Smooth muscle cell (in vitro differentiated cells): ENCODE measurements around the gene ROBO4. TPM values are rescaled to one million over a fixed set of nuclear protein-coding genes. Genes with fewer than 3 reads are reported as not detected.

ENCODE experiments used
- DNase-seq: peaks from one replicate; lab custom pipeline; 2025; ENCODE audit not compliant: unreplicated experiment; lab: John Stamatoyannopoulos, UW
- H2AFZ ChIP-seq: fragments of 200-600 bp; sonication (generic); 2 replicates; pipeline ENCODE4 v1.6.0; 2016; ENCODE audit warnings: antibody characterized with exemption, low read depth, mild to moderate bottlenecking
- H3F3A ChIP-seq: fragments of 200-600 bp; sonication (generic); 2 replicates; pipeline ENCODE4 v1.6.0; 2017; ENCODE audit warnings: antibody characterized with exemption, low read depth
- H3K27ac ChIP-seq: fragments of 200-600 bp; sonication (generic); 2 replicates; pipeline ENCODE4 v1.5.1; 2016; ENCODE audit warnings: low read depth, mild to moderate bottlenecking
- H3K27me3 ChIP-seq: fragments of 200-600 bp; sonication (generic); 2 replicates; pipeline ENCODE4 v1.6.1; 2016; ENCODE audit warnings: low read depth, mild to moderate bottlenecking
- H3K36me3 ChIP-seq: fragments of 200-600 bp; sonication (generic); 2 replicates; pipeline ENCODE4 v1.5.1; 2016; ENCODE audit warnings: low read depth
- H3K4me1 ChIP-seq: fragments of 200-600 bp; sonication (generic); 2 replicates; pipeline ENCODE4 v1.5.1; 2016; ENCODE audit warnings: low read depth
- H3K4me2 ChIP-seq: fragments of 200-600 bp; sonication (generic); 2 replicates; pipeline ENCODE4 v1.6.0; 2016; ENCODE audit warnings: mild to moderate bottlenecking
- H3K4me3 ChIP-seq: fragments of 200-600 bp; sonication (generic); 2 replicates; pipeline ENCODE4 v1.5.1; 2016; ENCODE audit warnings: mild to moderate bottlenecking
- H3K79me2 ChIP-seq: fragments of 200-600 bp; sonication (generic); 2 replicates; pipeline ENCODE4 v1.6.0; 2016; ENCODE audit warnings: low read depth, mild to moderate bottlenecking
- H3K9ac ChIP-seq: fragments of 200-600 bp; sonication (generic); 2 replicates; pipeline ENCODE4 v1.6.0; 2016; ENCODE audit warnings: low read depth
- H3K9me3 ChIP-seq: fragments of 200-600 bp; sonication (generic); replicated peaks from 2 replicates; pipeline ENCODE4 v1.5.1; 2016; ENCODE audit warnings: low read depth
- H4K20me1 ChIP-seq: fragments of 200-600 bp; sonication (generic); 2 replicates; pipeline ENCODE4 v1.6.0; 2016; ENCODE audit warnings: low read depth
- whole genome bisulfite sequencing: methylation state at CpG from one replicate; pipeline ENCODE4 v1.1.7; 2016; ENCODE audit warnings: low lambda C conversion rate; 5-methylcytosine and 5-hydroxymethylcytosine counted together
- polyA plus RNA-seq: library from polyadenylated mRNA; unstranded; fragments of >200 nt; fragmentation: Nextera tagmentation; extraction: Ambion mirVana; gene quantifications from 2 replicates; pipeline ENCODE4 v1.2.1, GENCODE V29; 2016
- total RNA-seq: library from RNA; depleted of rRNA; stranded (reverse); fragments of >200 nt; gene quantifications from 2 replicates; pipeline ENCODE4 v1.2.3, GENCODE V29; 2014
- TF ChIP-seq, protein P1 (sequence below): fragments of 200-600 bp; sonication (generic); IDR thresholded peaks from 2 replicates; pipeline ENCODE4 v1.5.1; 2017; ENCODE audit warnings: borderline replicate concordance, mild to moderate bottlenecking, antibody characterized with exemption; ENCODE audit not compliant: insufficient read depth, poor library complexity, severe bottlenecking

Gene ROBO4
- total and polyA plus RNA-seq, 2 experiments from 2014 or later, result 0.40 TPM; not detected in 1

DNA sequence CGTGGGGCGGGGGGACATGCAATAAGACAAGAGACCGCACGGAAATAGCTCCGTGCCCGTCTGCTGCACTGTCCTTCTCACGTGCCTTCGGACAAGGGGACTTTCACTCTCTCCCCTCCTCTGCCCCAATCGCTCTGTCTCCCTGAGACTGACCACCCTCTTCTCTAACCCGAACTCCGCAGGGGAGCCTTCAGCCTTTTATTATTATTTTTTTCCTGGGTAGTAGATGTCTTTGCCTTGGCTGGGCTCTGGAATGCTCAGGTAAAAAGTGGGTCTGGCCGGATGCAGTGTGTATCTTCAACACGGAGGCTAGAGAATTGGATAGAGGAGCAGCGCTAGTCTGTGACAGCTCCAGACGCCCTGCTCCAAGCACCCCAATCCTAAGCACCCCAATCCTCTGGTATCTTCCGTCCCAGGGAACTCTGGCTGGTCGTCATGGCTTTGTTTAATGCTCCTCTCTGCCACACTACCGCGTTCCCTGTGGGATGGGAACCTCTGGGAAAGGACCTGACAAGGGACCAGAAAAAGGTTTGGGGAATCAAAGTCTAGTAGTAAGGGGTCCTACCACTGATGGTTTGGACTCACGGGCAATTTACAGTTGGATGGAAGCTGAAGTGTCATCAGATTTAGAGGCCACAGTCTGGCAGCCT, 57.6 kb downstream of the ROBO4 start:
- H3K9ac ChIP-seq, result no peak overlapping the region
- WGBS, result 10% methylated on average over 19 of the region's 20 CpGs
- peaks cover 76% of the 10 kb centered on the region for H3K27me3 ChIP-seq
- peaks cover 44% of the 10 kb centered on the region for H3K4me1 ChIP-seq
- H3K27ac ChIP-seq, result no peak overlapping the region
- H3K4me2 ChIP-seq, result peak overlapping the region; percentile 92
- H3K79me2 ChIP-seq, result no peaks in the 10 kb centered on the region
- TF ChIP-seq, protein P1, sequence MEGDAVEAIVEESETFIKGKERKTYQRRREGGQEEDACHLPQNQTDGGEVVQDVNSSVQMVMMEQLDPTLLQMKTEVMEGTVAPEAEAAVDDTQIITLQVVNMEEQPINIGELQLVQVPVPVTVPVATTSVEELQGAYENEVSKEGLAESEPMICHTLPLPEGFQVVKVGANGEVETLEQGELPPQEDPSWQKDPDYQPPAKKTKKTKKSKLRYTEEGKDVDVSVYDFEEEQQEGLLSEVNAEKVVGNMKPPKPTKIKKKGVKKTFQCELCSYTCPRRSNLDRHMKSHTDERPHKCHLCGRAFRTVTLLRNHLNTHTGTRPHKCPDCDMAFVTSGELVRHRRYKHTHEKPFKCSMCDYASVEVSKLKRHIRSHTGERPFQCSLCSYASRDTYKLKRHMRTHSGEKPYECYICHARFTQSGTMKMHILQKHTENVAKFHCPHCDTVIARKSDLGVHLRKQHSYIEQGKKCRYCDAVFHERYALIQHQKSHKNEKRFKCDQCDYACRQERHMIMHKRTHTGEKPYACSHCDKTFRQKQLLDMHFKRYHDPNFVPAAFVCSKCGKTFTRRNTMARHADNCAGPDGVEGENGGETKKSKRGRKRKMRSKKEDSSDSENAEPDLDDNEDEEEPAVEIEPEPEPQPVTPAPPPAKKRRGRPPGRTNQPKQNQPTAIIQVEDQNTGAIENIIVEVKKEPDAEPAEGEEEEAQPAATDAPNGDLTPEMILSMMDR, result no peak
- H4K20me1 ChIP-seq, result no peaks in the 10 kb centered on the region
- no peaks in the 10 kb centered on the region for H3K9me3 ChIP-seq
- no peaks in the 10 kb centered on the region for H3K36me3 ChIP-seq
- peaks cover 10% of the 10 kb centered on the region for H3F3A ChIP-seq
- no peak for DNase-seq
- peak overlapping the region; percentile 63 for H2AFZ ChIP-seq
- peak overlapping the region; percentile 55 for H3K4me3 ChIP-seq

DNA sequence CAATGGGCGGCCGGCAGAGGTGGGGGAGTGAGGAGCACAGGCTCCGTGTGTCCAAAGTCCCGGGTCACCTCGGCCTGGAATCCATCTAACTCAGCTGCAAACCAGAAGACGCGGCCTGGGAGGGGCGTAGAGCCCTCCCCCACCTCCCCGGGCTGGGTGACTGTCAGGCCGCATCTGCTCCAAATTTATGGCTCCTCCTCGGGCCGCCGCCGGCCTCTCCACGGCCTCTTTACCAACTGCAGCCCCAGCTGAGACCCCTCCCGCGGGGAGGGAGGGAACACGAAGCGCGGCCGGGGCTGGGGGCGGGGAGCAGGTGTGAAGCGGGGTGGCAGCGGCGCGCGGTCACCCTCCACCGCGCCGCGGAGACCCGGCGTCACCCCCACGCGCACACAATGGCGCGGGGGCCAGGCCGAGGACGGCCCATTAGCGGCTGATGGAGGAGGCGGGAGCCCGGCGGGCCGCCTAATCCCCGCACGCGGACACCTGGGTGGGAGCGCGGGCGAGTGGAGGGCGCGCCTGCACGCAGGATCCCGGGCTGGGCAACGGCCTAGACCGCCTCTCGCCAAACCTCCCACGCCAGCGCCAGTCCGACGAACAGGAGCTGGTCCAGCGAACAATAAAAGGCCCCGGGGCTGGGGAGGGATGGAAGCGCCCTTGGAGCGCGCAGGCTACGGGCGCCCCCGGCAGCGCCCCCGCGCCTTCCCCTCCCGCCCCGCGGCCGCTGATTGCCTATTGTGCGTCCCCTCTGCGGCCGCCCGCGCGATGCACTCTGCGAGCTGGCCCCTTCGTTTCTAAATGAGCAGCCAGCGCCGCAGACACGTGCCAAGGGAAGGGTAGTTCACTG, 58.3 kb downstream of the ROBO4 start:
- no peak overlapping the region for H3K27ac ChIP-seq
- H3F3A ChIP-seq, result peaks cover 10% of the 10 kb centered on the region
- peaks cover 40% of the 10 kb centered on the region for H3K4me1 ChIP-seq
- H3K36me3 ChIP-seq, result no peaks in the 10 kb centered on the region
- DNase-seq, result no peak
- H3K4me3 ChIP-seq, result peak overlapping the region; percentile 55
- WGBS, result 2% methylated on average over 47 of the region's 87 CpGs
- TF ChIP-seq, protein P1, result no peak
- no peaks in the 10 kb centered on the region for H3K79me2 ChIP-seq
- no peak overlapping the region for H3K9ac ChIP-seq
- no peaks in the 10 kb centered on the region for H4K20me1 ChIP-seq
- peaks cover 69% of the 10 kb centered on the region for H3K27me3 ChIP-seq
- no peaks in the 10 kb centered on the region for H3K9me3 ChIP-seq
- H3K4me2 ChIP-seq, result peak overlapping the region; percentile 92
- peak overlapping the region; percentile 63 for H2AFZ ChIP-seq

DNA sequence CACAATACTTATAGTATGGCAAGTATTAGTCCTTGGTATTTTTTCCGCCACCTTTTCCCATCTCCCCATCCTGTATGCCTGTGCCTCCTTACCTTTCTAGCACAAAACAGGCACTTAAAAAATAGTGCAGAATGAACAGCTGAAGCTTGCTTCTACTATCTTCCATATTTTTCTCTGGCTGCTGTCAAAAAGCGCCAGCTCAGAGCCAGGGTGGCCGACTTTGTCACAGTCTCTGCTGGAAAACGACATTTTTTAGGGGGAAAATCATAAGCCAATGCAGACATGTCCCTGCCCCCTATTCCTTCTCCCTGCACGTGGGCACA, 58.9 kb downstream of the ROBO4 start:
- H3F3A ChIP-seq, result peaks cover 10% of the 10 kb centered on the region
- WGBS, result 34% methylated on average over 5 of the region's 5 CpGs
- H3K27ac ChIP-seq, result no peak overlapping the region
- peak overlapping the region; percentile 55 for H3K4me3 ChIP-seq
- no peak overlapping the region for H2AFZ ChIP-seq
- H3K4me2 ChIP-seq, result peak overlapping the region; percentile 92
- DNase-seq, result no peak
- H3K79me2 ChIP-seq, result no peaks in the 10 kb centered on the region
- TF ChIP-seq, protein P1, result no peak
- peaks cover 40% of the 10 kb centered on the region for H3K4me1 ChIP-seq
- H3K9me3 ChIP-seq, result no peaks in the 10 kb centered on the region
- H3K27me3 ChIP-seq, result peaks cover 63% of the 10 kb centered on the region
- H3K9ac ChIP-seq, result no peak overlapping the region
- H4K20me1 ChIP-seq, result no peaks in the 10 kb centered on the region
- no peaks in the 10 kb centered on the region for H3K36me3 ChIP-seq
